NCI-H526 (cell line): ENCODE data around the gene CENPV.
"Not testable (repeated sequence)": the region's sequence is repeated elsewhere in the genome, so short reads cannot be mapped to it uniquely, and the experiment has no call there.

Experiments
- DNase-seq, 2 experiments: peaks; one replicate each; lab custom pipeline; 2025; lab: John Stamatoyannopoulos, UW

CENPV gene

GRCh38 chr17:16353317-16354174 lies at the start of gene CENPV:
Gene CENPV (minus strand): TSS chr17:16353469. CDS start chr17:16353436, 33 bp downstream.
- DNase-seq, result peak; percentile 41 to 87

- peak in 1 of 2 experiments; percentile 27 for DNase-seq
Observed at GRCh38 chr17:16398270-16399267, 45.3 kb upstream of the CENPV start.

DNA sequence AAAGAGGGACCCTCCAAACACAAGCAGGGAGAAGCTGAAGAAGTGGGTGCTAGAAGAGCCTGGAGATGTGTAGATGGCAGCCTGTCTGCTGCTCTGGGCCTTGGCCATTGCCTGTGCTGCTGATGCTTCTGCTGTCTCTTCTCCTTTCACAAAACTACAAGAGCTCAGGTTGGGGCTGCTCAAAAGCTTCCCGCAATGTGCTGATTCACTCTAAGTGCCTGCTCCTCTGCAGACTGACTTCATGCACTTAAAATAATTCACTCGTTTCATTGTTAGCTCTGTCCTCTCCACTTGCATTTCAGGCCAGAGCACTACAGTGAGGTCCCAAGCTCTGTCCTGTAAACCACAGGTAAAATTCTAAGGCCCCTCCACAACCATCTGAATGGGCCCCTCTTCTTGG lies 43.4 kb upstream of the CENPV start:
- DNase-seq, result not testable (repeated sequence)

GRCh38 chr17:16395887-16396286 lies 42.6 kb upstream of the CENPV start:
- not testable (repeated sequence) for DNase-seq

GRCh38 chr17:16392491-16392890 lies 39.2 kb upstream of the CENPV start:
- DNase-seq, result not testable (repeated sequence)

- no peak for DNase-seq
Observed at GRCh38 chr17:16391451-16391850, 38.2 kb upstream of the CENPV start.

- not testable (repeated sequence) for DNase-seq
Observed at GRCh38 chr17:16386126-16386507, 32.8 kb upstream of the CENPV start.

DNA sequence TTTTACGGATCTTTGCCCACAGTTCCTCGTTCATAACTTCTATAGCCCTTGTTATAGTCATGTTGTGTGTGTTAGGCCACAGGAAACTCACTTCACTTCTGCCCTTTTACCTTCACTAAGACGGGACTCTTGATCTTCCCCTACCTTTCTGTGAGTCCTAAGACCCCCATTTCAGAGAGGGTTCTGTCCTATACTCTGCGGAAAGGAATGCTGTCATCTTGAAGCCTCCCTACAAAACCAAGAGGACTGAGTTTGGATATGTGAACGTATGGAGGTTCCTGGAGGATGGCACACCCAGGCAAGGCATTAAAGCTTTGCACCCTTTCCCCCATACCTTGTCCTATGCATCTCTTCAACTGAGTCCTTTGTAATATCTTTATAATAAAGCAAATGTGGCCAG lies 31.3 kb upstream of the CENPV start:
- DNase-seq, result no peak

DNA sequence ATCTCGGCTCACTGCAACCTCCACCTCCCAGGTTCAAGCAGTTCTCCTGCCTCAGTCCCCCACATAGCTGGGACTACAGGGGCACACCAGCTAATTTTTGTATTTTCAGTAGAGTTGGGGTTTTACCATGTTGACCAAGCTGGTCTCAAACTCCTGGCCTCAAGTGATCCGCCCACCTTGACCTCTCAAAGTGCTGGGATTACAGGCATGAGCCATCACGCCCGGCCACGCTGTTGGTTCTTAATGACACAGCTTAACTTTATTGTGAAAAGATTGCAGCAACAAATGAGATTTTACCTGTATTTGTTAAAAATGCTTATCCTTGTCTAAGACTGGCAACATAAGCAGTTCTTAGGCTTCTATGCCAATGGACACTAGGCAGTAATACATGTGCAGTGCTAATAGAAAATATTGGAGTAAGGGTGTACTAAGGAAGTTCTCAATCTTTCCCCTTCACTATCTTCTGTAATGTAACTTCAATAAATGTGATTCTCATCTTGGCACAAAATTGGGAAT lies 30.6 kb upstream of the CENPV start:
- no peak for DNase-seq

DNA sequence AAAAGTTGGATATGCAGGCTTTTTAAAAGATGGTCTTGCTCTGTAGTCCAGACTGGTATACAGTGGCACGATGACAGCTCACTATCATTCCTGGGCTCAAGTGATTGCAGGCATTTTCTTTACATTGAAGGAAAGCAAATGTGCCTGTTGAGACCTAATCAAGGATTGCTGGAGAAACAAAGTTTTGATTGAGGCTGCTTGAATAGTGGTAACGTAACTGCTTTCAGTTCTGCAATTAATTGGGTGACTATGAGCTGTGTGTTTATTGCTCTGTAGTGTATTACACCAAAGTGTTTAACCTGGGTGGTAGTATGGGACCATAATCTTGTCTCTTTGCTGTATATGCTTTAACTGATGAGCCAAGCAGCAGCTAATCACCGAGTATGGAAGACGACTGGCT lies 29.9 kb upstream of the CENPV start:
- DNase-seq, result no peak

DNA sequence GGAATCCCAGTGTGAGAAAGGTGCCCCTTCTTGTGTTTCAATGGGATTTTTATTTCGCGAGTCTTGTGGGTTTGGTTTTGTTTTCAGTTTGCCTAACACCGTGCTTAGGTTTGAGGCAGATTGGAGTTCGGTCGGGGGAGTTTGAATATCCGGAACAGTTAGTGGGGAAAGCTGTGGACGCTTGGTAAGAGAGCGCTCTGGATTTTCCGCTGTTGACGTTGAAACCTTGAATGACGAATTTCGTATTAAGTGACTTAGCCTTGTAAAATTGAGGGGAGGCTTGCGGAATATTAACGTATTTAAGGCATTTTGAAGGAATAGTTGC lies 28.2 kb upstream of the CENPV start:
- no peak for DNase-seq

DNA sequence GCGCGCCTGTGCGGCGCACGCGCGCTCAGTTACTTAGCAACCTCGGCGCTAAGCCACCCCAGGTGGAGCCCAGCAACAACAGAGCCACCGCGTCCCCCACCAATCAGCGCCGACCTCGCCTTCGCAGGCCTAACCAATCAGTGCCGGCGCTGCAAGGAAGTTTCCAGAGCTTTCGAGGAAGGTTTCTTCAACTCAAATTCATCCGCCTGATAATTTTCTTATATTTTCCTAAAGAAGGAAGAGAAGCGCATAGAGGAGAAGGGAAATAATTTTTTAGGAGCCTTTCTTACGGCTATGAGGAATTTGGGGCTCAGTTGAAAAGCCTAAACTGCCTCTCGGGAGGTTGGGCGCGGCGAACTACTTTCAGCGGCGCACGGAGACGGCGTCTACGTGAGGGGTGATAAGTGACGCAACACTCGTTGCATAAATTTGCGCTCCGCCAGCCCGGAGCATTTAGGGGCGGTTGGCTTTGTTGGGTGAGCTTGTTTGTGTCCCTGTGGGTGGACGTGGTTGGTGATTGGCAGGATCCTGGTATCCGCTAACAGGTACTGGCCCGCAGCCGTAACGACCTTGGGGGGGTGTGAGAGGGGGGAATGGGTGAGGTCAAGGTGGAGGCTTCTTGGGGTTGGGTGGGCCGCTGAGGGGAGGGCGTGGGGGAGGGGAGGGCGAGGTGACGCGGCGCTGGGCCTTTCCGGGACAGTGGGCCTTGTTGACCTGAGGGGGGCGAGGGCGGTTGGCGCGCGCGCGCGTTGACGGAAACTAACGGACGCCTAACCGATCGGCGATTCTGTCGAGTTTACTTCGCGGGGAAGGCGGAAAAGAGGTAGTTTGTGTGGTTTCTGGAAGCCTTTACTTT lies 27.6 kb upstream of the CENPV start, which contains the start of gene UBB:
UBB (plus strand) TSS at position 452 of the 856 bp plus-strand sequence. CDS start 817 bp downstream, outside the sequence.
- DNase-seq, result peak; percentile 89 to 94

DNA sequence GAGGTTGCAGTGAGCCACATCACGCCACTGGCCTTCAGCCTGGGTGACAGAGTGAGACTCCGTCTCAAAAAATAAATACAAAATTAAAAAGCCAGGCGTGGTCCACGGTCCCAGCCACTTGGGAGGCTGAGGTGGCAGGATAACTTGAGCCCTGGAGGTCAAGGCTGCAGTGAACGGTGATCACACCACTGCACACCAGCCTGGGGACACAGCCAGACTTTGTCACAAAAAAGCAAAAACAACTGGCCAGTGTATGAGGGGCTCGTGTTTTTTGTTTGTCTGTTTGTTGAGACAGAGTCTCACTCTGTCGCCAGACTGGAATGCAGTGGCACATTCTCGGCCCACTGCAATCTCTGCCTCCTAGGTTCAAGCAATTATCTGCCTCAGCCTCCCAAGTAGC lies 26.4 kb upstream of the CENPV start:
- no peak for DNase-seq

DNA sequence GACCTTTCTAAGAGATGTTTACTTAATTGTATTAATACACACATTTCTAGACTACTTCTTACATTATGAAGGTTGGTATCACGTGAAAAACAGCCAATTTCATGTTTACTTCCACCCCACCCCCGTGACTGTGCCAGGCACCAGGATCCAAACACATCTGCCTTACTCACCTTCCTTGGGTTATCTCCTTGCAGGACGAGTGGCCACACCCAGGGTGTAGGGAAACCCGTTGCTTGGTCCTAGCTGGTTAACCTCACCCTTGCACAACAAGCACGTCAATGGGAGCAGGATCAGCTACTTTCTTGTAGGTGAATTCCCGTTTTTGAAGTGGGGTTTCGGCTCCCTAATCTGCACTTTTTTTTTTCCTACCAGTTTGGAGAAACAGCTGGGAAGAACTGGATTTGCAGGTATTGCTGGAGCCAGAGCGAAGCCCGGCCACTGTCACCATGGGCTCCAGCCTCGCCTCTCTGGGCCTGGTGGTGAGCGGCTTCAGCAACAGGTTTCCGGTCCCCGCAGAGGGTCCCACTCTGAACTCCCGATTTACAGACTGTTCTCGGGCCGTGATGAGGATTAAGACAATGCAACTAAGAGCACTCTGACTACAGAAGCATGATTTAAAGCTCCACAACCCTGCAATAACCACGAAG lies 25.5 kb upstream of the CENPV start:
- DNase-seq, result no peak

GRCh38 chr17:16377941-16378341 lies 24.7 kb upstream of the CENPV start:
- DNase-seq, result peak; percentile 15 to 40

DNA sequence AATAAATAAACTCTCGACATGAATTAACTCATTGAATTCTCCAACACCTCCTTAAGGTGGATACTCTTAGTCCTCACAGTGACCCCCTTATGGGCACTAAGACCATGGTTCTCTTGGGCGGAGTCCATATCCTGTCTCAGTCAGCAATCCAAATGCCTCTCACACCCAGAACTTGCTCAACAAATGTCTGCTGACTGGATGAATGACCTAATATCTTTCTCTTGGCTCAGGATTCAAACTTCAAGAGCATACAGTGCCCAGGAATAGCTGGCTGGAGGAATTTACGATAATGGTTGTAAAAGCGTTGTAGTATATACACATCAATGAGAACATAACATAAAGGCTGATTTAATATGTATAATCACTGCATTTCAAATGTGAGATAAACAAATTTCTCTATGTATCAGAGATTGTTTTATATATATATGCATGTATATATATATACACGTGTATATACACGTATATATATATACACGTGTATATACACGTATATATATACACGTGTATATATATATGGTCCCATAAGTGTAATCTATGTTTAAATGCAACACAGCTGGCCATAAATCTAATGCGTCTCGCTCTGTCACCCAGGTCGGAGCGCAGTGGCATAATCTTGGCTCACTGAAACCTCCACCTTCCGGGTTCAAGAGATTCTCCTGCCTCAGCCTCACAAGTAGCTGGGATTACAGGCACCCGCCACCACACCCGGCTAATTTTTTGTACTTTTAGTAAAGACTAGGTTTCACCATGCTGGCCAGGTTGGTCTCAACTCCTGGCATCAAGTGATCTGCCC lies 21.1 kb upstream of the CENPV start:
- no peak for DNase-seq

- DNase-seq, result no peak
Observed at GRCh38 chr17:16371742-16372141, 18.5 kb upstream of the CENPV start.

DNA sequence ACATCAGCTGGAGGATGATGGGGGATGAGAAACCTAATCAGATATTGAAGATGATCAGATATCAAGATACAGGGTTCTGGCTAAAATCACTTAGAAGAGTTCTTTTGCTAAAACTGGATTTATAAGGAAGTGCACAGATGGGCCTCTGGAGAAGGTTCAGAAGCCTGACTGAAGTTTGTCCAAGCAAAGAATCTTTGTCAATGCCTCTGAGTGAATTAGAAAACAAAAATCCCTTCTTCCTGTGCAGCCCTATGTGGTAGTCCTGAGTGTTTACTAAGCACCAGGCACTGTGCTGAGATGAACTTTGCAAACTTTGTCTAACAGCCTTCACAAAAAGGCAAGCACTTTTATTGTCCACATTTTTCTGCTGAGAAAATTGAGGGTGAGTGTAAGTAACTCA lies 11.4 kb upstream of the CENPV start:
- no peak for DNase-seq

GRCh38 chr17:16363749-16364536 lies 10.7 kb upstream of the CENPV start:
- peak; percentile 81 to 85 for DNase-seq
